ENCODE measurements around the gene SUMO3. TPM values are rescaled to one million over a fixed set of nuclear protein-coding genes. Genes with fewer than 3 reads are reported as not detected.
"Not testable (repeated sequence)": the region's sequence is repeated elsewhere in the genome, so short reads cannot be mapped to it uniquely, and the experiment has no call there.

Gene SUMO3
- total RNA-seq, 1 donor from 2014 or later = 131 TPM

GRCh38 chr21:44835647-44835973, 17.7 kb upstream of the SUMO3 start:
- Histone ChIP-seq H3K27me3 (ENCODE audit: control insufficient read depth, insufficient read depth, low read length) (no peaks in the 10 kb centered on the region), H3K36me3 (ENCODE audit: control insufficient read depth, insufficient read depth, low read length) (no peaks in the 10 kb centered on the region), H3K4me3 (ENCODE audit: low read depth, low read length) (no peak overlapping the region)
- DNase-seq (ENCODE audit: low read depth) (no peak), FAIRE-seq (no peak)
- no peak for TF ChIP-seq CTCF (IDR thresholded peaks at IDR 0.05; ENCODE audit: insufficient read depth, low read length, severe bottlenecking)

DNA sequence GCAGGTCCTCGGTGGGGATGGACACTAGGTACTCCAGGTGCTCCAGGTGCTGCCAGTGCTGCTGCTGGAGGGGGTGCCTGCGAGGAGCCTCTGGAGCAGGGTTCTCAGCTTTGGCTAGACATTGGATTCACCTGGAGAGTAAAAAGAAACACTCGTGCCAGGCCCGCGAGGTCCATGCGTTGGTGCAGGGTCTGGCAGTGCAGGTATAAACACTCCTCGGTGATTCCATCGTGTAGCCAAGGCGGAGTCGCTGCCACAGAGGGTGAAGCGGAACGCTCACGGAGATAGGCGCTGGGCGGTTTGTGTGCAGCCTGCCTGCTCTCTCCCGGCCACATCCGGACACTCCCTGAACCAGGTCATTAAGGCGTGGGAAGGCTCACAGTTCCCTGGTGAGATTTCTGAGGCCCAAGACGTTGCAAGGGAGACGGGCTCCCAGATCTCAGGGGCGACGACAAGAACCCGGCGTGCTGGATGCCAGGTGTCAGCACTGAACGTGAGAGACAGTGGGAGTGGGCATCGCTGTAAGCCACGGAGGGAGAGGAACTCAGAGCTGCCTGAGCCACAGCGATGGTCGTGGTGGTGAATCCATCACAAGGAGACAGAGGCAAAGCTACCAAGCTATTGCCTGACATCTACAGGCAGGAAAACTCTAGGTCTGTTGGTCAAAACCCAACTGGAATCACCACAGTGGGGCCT, 17.2 kb upstream of the SUMO3 start:
- TF ChIP-seq CTCF (IDR thresholded peaks at IDR 0.05; ENCODE audit: insufficient read depth, low read length, severe bottlenecking) = no peak
- FAIRE-seq (no peak), DNase-seq (ENCODE audit: low read depth) (no peak)
- Histone ChIP-seq H3K27me3 (ENCODE audit: control insufficient read depth, insufficient read depth, low read length) (no peaks in the 10 kb centered on the region), H3K36me3 (ENCODE audit: control insufficient read depth, insufficient read depth, low read length) (no peaks in the 10 kb centered on the region), H3K4me3 (ENCODE audit: low read depth, low read length) (no peak overlapping the region)

GRCh38 chr21:44834231-44834950, 16.5 kb upstream of the SUMO3 start:
- no peak overlapping the region for H3K4me3 ChIP-seq (ENCODE audit: low read depth, low read length)
- H3K36me3 ChIP-seq (ENCODE audit: control insufficient read depth, insufficient read depth, low read length) = no peaks in the 10 kb centered on the region
- DNase-seq (ENCODE audit: low read depth) (no peak), FAIRE-seq (no peak)
- no peak for TF ChIP-seq CTCF (IDR thresholded peaks at IDR 0.05; ENCODE audit: insufficient read depth, low read length, severe bottlenecking)
- no peaks in the 10 kb centered on the region for H3K27me3 ChIP-seq (ENCODE audit: control insufficient read depth, insufficient read depth, low read length)

DNA sequence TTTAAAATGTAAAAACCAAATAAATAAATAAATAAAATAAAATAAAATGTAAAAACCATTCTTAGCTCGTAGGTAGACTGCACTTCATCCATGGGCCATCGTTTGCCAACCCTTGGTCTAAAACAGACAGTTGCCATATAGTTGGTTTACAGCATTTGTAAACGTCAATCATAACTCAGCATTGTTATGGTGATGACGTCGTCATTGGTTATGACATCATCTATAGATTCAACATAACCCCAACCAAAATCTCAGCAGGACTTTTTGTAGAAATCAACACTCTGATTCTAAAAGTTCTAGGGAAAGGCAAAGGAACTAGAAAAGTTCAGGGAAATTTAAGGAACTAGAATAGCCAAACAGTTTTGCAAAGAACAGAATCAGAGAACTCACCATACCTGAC, 15.8 kb upstream of the SUMO3 start:
- FAIRE-seq (no peak), DNase-seq (ENCODE audit: low read depth) (no peak)
- no peak for TF ChIP-seq CTCF (IDR thresholded peaks at IDR 0.05; ENCODE audit: insufficient read depth, low read length, severe bottlenecking)
- Histone ChIP-seq H3K27me3 (ENCODE audit: control insufficient read depth, insufficient read depth, low read length) (no peaks in the 10 kb centered on the region), H3K36me3 (ENCODE audit: control insufficient read depth, insufficient read depth, low read length) (no peaks in the 10 kb centered on the region), H3K4me3 (ENCODE audit: low read depth, low read length) (no peak overlapping the region)

DNA sequence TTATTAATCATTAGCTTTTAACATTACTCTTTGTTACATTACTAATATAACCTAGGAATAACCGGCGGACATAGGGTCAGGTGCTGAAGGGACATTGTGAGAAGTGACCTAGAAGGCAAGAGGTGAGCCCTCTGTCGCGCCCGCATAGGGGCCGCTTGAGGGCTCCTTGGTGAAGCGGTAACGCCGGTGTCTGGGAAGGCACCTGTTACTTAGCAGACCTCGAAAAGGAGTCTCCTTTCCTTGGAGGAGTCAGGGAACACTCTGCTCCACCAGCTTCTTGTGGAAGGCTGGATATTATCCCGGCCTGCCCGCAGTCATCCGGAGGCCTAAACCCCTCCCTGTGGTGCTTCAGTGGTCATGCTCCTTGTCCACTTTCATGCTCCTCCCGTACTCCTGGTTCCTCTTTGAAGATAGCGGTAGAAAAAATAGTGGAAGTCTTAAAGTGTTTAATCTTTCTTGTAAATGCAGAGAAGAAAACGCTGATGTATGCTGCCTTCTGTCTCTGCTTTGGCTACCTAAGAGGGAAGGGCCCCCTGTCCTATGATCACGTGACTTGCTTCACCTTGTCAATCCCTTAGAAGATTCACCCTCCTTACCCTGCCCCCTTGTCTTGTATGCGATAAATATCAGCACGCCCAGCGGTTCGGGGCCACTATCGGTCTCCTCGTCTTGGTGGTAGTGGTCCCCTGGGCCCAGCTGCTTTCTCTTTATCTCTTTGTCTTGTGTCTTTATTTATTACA, 14.8 kb upstream of the SUMO3 start:
- not testable (repeated sequence) for DNase-seq (ENCODE audit: low read depth); H3K4me3 ChIP-seq (ENCODE audit: low read depth, low read length); FAIRE-seq; H3K27me3 ChIP-seq (ENCODE audit: control insufficient read depth, insufficient read depth, low read length); H3K36me3 ChIP-seq (ENCODE audit: control insufficient read depth, insufficient read depth, low read length)

DNA sequence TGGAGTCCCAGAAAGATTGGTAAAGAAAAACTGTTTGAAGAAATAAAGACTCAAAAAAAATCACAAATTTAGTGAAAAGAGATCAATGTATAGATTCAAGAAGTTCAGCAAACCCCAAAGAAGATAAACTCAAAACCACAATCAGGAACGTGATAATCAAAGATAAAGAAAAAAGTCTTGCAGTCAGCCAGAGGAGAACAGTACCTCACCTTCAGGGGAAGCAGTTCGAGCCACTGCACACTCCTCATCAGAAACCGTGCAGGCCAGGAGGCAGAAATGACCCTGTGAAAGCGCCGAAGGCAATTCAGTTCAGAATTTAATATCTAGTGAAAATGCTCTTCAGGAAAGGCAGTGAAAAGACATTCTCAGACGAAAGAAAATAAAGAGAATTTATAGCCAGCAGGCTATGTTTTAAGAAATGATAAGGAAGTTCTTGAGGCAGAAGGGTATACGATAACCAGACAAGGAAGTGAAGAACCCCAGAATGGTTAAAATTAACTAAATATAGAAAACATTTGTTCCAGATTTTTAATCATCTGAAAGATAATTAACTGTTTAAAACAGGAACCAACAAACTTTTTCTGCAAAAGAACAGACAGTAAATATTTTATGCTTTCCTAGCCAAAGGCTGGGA, 13.5 kb upstream of the SUMO3 start:
- Histone ChIP-seq H3K36me3 (ENCODE audit: control insufficient read depth, insufficient read depth, low read length) (no peaks in the 10 kb centered on the region), H3K27me3 (ENCODE audit: control insufficient read depth, insufficient read depth, low read length) (no peaks in the 10 kb centered on the region), H3K4me3 (ENCODE audit: low read depth, low read length) (no peak overlapping the region)
- no peak for TF ChIP-seq CTCF (IDR thresholded peaks at IDR 0.05; ENCODE audit: insufficient read depth, low read length, severe bottlenecking)
- DNase-seq (ENCODE audit: low read depth) (no peak), FAIRE-seq (no peak)
